Keratinocyte (primary cell): ENCODE measurements around the gene TFF1.

Experiments used
- CTCF ChIP-seq, 3 experiments: IDR thresholded peaks in 1 of 3; conservative IDR thresholded peaks in 1 of 3; optimal IDR thresholded peaks in 1 of 3; 2 replicates in 2 of 3; 3 replicates in 1 of 3; pipeline versions ENCODE3 to v1.5.1; 2011; ENCODE audit warnings: low read length in 3 of 3, mild to moderate bottlenecking in 3 of 3, moderate library complexity in 2 of 3, control low read depth in 1 of 3, inconsistent platforms in 1 of 3; ENCODE audit not compliant: insufficient read depth in 2 of 3; ENCODE audit errors: extremely low read depth in 1 of 3
- EZH2 ChIP-seq: IDR thresholded peaks from one replicate; pipeline ENCODE4 v1.6.1; 2012; ENCODE audit warnings: inconsistent platforms, mild to moderate bottlenecking, low read length, moderate library complexity

GRCh38 chr21:42395905-42396651 lies 29.7 kb upstream of the TFF1 start, which contains the start of gene TMPRSS3:
- no peak for TF ChIP-seq CTCF (optimal IDR thresholded peaks at IDR 0.05 in 1 of 3, IDR thresholded peaks at IDR 0.05 in 1 of 3, conservative IDR thresholded peaks at IDR 0.05 in 1 of 3; ENCODE audit: extremely low read depth in 1 of 3, insufficient read depth in 2 of 3, low read length in 3 of 3)
- no peak for TF ChIP-seq EZH2
